Thyroid gland (tissue), 4 donors: Measurements from ENCODE around the gene RXYLT1. TPM values are rescaled to one million over a fixed set of nuclear protein-coding genes. Genes with fewer than 3 reads are reported as not detected.

ENCODE experiments used
- DNase-seq, 2 donors: peaks; one replicate each; pipeline ENCODE4 v3.0.0-alpha.2; 2019
- H3K27ac ChIP-seq, 3 donors: fragments of 200-600 bp; sonication (generic); 1 replicate in 2 of 3; 2 replicates in 1 of 3; pipeline ENCODE4 v1.5.1; 2016 to 2019; ENCODE audit warnings: mild to moderate bottlenecking in 1 of 3, moderate library complexity in 1 of 3
- H3K27me3 ChIP-seq: fragments of 200-600 bp; sonication (generic); one replicate; pipeline ENCODE4 v1.5.1; 2019
- H3K36me3 ChIP-seq, 2 donors: fragments of 200-600 bp; sonication (generic); one replicate each; pipeline ENCODE4 v1.5.1; 2016 to 2019
- H3K4me1 ChIP-seq, 2 donors: fragments of 200-600 bp; sonication (generic); one replicate each; pipeline ENCODE4 v1.5.1; 2017 to 2019
- H3K4me3 ChIP-seq, 3 donors: fragments of 200-600 bp; sonication (generic); replicated peaks in 1 of 3; 1 replicate in 2 of 3; 2 replicates in 1 of 3; pipeline ENCODE4 v1.5.1; 2016; ENCODE audit warnings: mild to moderate bottlenecking in 1 of 3
- H3K9me3 ChIP-seq: fragments of 200-600 bp; sonication (generic); one replicate; pipeline ENCODE4 v1.5.1; 2017
- CTCF ChIP-seq, 6 experiments: fragments of 200-600 bp in 3 of 6; fragments of 450-650 bp in 3 of 6; sonication (generic) in 3 of 6; IDR thresholded peaks; one replicate each; pipeline ENCODE4 v1.5.1; 2016 to 2019; ENCODE audit warnings: antibody characterized with exemption in 6 of 6, mild to moderate bottlenecking in 2 of 6, inconsistent platforms in 1 of 6, moderate library complexity in 1 of 6
- POLR2A ChIP-seq, 2 donors: fragments of 450-650 bp; IDR thresholded peaks; one replicate each; pipeline ENCODE4 v1.6.1; 2017; ENCODE audit warnings: antibody characterized with exemption in 2 of 2, mild to moderate bottlenecking in 2 of 2, moderate library complexity in 1 of 2
- WGBS, 2 donors: methylation state at CpG; one replicate each; pipeline ENCODE4 v1.1.5; 2017; 5-methylcytosine and 5-hydroxymethylcytosine counted together
- intact Hi-C: fragments of 100-400 bp; cut with DNase I; formaldehyde crosslinking; loops from one replicate; pipeline ENCODE4 v1.15.1; 2023
- small RNA-seq: library from RNA; depleted of rRNA; stranded (forward); fragments of <200 nt; gene quantifications from one replicate; pipeline ENCODE3, GENCODE V24; 2016
- total RNA-seq, 4 donors: library from RNA; depleted of rRNA; stranded (reverse); fragments of >200 nt; gene quantifications; one replicate each; pipeline ENCODE4 v1.2.3, GENCODE V29; 2016

Gene RXYLT1
- total RNA-seq, 4 donors from 2014 or later = 11.9 to 30.0 (median 16.8) TPM

GRCh38 chr12:63855299-63855698 lies 75.6 kb downstream of the RXYLT1 start:
- no peak for DNase-seq
- WGBS, 2 donors = 90 to 94% methylated on average over 3 of the region's 3 CpGs
- H3K4me1 ChIP-seq = peaks cover 8 to 17% of the 10 kb centered on the region in 2 donors
- no peaks in the 10 kb centered on the region for H3K27me3 ChIP-seq
- H3K27ac ChIP-seq = no peak overlapping the region
- no peak for TF ChIP-seq CTCF (IDR thresholded peaks at IDR 0.05)
- TF ChIP-seq POLR2A (IDR thresholded peaks at IDR 0.05) = no peak
- H3K9me3 ChIP-seq = no peaks in the 10 kb centered on the region
- intact Hi-C loops = no loop called here
- no peaks in the 10 kb centered on the region for H3K36me3 ChIP-seq
- H3K4me3 ChIP-seq = no peak overlapping the region

GRCh38 chr12:63857771-63858670 lies 78.3 kb downstream of the RXYLT1 start:
- no peaks in the 10 kb centered on the region for H3K36me3 ChIP-seq
- 82 to 90% methylated on average over 6 of the region's 6 CpGs for WGBS, 2 donors
- intact Hi-C loops = no loop called here
- TF ChIP-seq CTCF (IDR thresholded peaks at IDR 0.05) = no peak
- no peak for TF ChIP-seq POLR2A (IDR thresholded peaks at IDR 0.05)
- DNase-seq = no peak
- no peak overlapping the region for H3K4me3 ChIP-seq
- no peaks in the 10 kb centered on the region for H3K27me3 ChIP-seq
- peaks cover 23 to 39% of the 10 kb centered on the region in 2 donors for H3K4me1 ChIP-seq
- peak overlapping the region in 1 of 3 donors; percentile 27 for H3K27ac ChIP-seq
- H3K9me3 ChIP-seq = no peaks in the 10 kb centered on the region

Small RNA genes lying within 50 kb of the gene (small RNA-seq; reads per million reads assigned to genes)
- not detected for gene AC084357.1

Other genes with a start within 250 kb of the RXYLT1 start
- gene DPY19L2, start 111.4 kb upstream of the RXYLT1 start, total RNA-seq = 10 to 100 TPM; 32.2 to 93.0 (median 59.8) TPM
- 10 to 100 TPM; 14.1 to 26.3 (median 20.9) TPM for gene SRGAP1, start 64.8 kb downstream of the RXYLT1 start, total RNA-seq